Stimulated activated CD4-positive, alpha-beta T cell treated with anti-CD3 and anti-CD28 coated beads, Interleukin-15, amount 100 ng/mL, for 24 hours (primary cell): ENCODE measurements around the gene JHY.

Experiments
- DNase-seq: peaks from one replicate; pipeline ENCODE4 v3.0.0-alpha.2; 2020

Gene JHY

DNA sequence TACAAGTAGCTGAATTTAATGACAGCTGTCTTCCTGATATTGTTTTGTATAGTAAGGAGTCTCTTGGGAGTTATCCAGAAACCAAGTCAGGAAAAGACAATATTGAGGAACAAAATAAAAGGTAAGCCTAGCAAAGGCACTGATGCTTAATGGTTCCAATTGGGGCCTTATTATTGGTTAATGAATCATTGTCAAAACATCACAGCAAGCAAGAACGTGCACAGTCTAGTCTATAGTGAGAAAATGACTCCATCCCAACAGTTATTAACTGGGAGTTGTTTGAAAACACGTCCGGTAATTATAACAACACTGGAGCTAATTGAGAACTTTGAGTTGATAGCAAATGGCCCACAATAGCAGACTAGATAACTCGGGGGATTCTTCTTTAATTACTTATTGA is 81.4 kb downstream of the JHY start:
- DNase-seq = no peak

DNA sequence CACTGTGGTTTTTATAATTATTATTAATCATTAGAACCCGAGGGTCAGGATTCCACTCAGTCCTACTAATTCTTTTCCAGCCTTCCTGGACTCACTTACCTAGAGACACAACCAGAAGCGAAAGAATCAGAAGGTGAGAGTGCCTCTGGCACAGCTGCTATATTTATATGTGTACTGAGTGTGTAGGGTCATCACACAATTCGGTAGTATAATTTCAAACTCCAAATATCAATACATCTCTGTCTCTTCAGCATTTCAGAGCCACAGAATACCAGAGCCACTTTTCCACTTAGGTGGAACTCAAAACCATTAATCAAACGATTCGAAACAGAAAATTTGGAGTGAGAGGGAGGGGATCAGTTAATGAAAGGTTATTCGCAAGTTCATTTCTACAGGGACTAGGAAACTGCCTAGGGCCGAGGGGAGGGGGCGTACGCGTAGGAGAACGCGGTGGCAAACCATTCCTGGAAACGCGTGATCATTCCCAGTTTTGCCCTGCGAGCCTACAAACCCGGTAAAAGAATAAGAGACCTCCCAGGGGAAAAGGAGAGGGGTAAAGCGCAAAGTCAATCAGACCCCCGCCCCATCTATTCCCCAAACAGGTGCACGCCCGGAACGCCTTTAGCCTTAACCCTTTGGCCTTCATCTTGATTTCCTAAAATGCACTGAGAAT is 93.6 kb downstream of the JHY start:
- DNase-seq = no peak

DNA sequence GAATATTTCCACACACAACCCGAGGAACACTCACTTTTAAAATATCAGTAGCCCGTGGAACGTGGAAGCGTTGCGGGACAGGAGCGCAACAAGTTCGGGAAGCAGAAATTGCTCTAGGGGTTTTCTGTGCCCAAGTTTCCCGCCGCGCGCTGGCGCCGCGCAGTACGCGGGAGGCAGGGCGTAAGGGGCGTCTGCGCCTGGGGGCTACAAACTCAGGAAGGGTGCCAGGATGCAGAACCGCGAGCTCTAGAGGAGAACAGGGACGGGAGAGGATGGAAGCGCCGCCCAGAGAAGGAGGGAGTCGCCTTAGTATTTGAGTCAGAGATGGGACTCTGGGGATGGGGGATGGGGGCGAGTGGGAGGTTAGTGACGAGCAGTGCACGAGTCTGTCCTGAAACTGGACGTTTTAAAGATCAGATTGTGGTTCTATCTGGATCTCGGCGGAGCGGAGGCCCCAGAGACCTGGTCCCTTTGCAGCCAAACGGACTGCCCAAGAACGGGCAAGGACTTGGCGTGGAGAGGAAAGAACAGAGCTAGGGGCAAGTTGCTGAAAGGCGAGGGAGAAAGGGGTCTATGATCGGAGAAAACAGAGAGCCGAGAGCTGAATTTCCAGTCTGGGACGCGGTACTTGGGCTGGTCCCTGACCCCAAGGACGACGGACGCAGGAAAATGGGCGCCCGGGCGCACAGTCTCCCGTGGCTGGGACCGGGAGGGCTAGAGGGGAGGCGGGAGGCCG is 94.3 kb downstream of the JHY start:
- no peak for DNase-seq

DNA sequence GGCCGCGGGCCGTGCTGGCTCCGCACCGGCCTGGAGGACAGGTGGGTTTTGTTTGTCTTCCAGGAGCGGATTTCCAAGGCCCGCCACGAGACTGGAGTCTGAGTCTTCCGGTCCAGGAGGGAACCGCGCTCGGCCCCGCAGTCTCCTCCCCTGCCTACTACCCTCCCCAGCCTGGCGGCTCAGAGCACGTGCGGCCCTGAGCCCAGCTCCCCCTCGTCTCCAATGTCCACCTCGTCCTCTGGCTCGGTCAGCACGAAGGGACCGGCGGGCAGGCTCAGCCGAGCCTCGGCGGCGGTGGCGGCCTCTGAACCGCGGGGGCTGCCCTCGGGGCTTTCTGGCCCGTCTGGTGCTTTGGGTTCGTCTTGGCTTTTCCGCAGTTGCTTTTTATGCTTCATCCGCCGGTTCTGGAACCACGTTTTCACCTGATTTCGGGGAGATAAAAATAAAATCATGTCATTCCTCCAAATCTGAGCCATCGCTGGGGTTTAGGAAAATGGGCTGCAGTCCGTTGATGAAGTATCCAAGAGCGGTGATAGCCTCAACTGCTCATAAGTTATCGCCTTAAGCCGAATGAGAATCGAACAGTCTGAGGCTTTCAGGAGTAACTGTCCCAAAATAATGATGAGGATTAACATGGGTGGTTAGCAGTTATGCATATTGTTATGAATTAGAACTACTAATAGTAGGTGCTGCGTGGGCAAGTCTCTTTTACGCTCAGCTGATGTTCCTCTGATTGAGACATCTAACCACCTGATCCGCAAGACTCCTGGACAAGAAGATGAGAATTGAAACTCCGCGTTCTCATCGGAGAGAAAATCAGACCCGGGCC is 95.1 kb downstream of the JHY start:
- no peak for DNase-seq

DNA sequence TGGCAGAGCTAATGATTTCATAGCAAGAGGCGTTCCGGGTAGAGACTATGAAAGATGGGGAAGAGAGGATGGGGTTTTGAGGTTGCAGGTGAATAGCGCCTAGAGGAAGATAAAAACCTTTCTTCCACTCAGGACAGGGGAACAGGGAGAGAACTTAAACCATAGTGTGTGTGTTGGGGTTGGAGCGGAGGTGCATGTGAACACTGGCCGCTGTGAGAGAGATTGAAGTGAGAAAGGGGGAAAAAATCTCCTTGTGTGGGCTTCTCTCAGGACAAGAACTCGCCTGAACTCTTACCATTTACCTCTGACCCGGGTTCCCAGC is 95.7 kb downstream of the JHY start:
- DNase-seq = no peak

DNA sequence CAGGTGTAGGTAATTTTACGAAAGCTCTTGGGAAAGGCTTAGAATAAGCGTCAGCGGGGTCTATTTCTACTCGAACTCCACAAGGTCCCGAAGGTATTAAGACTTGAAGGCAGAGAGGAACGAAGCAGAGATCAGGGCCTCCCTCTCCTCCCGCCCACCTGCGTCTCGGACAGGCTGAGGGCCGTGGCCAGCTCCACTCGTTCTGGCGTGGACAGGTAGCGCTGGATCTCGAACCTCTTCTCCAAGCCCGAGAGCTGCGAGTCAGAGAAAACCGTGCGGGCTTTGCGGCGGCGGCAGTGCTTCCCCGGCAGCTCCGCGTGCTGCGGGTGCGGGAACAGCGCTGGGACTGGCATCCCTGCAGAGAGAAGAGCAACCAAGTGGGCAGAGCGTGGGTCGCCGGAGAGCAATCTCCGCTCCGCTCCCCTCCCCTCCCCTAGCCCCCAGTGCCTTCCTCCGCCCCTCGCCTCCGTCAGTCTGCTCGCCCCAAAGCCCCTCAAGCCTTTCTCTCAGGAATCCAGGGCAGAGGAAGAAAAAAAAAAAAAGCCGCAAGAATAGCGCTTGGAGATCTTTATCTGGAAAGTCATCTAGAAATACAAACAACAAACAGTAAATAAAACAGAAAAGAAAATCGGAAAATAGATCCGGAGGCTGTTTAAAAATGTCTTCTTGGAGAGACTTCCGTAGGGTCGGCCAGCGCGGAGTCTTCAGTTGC is 96.7 kb downstream of the JHY start:
- no peak for DNase-seq

DNA sequence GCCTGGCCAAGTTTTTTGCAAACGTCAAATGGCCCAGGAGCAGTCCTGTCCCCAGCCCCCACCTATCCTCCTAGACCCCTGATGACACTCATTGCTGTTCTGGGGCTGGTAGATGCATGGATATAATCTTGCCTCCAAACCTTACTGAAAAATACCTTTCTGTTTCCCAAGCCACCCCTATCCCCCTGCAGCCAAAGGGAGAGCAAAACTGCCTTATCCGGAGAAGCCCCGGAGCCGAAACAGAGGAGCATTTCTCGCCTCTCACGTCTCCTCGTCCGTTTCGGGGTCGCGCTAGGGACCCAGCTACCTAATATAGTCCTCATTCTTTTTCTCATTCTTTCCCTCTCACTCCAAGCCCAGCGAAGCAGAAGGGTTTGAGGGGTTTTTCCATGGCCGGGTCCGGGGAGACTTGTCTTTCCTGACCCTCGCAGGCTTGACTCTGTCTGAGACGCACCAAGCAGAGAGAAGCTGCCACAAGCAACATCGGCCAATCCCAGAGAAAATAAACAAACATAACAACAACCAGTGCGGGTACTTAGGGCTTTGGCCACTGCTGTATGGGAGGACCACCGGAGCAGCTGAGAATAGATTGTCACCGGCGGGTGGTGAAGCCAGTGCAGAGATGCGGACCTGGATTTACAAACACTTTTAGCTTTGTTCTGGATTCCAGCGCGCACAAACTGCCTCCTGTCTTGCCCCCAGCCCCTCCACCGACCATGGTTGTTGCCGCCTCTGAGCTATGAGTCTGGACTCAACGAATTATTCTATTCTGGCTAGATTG is 97.4 kb downstream of the JHY start:
- DNase-seq = no peak

DNA sequence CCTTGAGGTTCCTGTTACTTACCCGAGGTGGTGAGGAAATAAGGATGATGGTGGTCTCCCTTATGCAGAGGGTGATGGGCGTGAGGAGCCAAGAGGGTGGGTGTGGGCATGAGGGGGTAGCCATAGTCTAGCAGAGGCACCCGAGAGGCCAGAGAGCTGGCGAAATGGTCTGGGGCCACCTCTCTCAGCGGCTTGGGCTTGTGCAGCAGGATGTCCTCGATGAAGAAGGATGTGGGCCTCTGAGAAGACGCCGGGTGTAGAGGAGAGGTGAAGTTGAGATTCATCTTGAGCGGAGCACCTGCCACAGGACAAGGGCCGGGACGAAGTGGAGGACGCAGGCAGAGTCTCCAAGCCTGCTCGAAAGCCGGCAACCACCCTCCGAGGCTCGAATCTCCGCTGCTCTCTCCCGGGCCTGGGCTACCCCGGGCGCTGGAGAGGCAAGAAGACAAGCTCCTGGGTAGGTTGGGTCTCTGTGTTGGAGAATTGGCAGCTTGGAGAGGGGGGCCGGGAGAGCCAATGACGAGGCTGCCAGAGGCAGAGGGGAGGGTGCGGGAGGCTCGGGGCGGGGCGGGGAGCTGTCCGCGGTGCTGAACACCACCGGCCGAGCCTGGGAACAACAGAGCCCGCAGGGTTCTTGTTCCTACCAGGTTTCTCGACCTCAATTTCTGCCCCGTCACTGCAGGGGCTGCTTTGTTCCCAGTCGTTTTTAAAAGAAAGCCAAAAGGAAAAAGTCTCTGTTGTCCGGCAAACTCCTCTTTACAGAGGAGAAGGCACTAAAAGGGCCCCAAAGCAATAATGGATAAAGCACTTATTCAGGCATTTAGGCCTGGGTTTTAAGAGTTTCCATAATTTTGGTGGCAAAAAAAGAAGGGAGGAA is 99.1 kb downstream of the JHY start, which contains the start of gene BSX:
TSS of gene BSX (minus strand) at position 447 of the 877 bp plus-strand sequence. CDS start at position 284, 163 bp downstream.
- peak; percentile 71 for DNase-seq

DNA sequence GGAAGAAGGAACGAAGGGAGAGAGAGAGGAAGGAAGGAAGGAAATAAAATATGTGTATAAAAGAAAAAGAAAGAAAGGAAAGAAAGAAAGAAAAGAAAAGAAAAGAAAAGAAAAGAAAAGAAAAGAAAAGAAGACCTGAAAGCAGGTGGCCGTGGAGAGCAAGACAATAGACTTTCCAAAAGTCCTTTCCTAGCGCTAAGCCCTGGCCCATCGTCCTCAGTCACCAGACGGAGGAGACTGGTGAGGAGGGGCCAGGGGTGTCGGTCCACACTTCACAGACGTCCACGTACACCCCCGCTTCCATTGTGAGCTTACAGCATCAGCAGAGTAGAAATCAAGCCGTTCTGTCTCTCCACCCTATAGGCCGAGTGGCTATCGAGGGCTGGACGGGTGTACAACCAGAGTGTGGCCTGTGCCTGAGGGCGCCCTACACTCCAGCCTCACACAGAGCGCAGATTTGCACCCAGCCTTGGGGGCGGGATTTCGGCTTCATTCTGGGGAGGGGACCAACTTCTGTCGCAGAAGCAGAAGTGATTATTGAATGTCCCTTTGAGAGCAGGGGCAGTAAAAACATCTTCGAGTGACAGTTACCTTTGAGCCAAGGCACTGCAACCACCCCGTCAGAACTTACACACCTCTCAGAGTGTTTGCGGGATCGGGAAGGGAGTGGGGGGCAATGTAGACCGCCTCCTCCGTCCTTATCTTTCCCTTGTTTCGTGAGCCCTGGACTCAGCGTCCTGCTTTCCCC is 101.1 kb downstream of the JHY start:
- DNase-seq = no peak

DNA sequence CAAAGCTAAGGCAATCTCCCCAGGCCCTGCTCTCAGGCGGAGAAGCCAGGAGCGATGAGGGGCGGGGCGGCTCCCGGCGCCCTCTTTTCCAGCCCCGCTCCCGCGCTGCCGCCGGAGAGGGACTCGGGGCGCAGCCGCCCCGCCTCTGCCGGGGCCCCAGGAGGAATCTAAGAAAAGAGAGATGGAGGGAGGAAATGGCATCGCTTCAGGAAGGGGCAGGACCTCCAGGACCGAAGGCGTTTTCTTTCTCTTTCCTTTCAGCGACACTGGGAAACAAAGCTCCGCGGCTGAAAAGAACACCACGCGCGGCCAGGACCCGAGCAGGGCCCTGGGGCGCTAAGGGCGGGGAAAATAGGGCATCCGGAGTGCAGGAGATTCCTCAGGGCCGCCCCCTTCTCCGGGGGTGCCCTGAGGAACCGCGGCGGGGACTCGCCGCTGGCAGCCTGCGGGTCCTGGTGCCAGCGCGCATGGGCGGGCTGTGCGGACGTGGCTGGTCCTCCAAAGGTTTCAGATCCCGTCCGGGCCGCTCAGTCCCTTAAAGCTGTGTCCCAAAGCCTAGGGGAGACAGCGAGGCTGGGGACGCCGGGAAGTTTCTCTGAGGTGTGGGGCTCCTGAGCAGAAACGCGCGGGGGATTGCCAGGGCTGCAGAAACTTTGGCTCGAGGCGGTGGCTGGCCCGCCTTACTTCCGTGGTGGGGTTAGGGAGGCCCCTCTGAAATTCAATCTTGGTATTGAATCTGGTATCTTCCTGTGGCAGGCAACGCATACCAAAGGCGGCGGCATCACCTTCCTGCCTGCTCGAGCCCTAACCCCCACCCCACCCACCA is 101.8 kb downstream of the JHY start:
- no peak for DNase-seq

DNA sequence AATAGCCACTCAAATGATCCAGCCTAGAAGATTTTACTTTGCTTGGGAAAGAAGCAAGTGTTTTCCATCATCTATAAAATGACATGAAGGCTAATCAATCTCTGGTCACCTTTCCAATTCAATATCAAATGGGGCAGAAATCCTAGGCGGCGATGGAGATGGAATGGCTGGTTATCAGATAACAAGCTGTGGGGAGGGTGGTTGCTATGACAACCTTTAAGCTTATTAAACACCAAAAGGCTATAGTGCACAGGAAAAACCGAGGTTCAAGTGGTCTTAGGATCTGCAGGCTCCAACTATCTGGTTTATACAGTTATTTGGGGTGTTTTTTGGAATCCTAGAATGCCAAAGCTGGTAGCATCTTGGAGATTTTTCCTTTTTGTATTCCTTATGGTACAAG is 113.0 kb downstream of the JHY start:
- no peak for DNase-seq

DNA sequence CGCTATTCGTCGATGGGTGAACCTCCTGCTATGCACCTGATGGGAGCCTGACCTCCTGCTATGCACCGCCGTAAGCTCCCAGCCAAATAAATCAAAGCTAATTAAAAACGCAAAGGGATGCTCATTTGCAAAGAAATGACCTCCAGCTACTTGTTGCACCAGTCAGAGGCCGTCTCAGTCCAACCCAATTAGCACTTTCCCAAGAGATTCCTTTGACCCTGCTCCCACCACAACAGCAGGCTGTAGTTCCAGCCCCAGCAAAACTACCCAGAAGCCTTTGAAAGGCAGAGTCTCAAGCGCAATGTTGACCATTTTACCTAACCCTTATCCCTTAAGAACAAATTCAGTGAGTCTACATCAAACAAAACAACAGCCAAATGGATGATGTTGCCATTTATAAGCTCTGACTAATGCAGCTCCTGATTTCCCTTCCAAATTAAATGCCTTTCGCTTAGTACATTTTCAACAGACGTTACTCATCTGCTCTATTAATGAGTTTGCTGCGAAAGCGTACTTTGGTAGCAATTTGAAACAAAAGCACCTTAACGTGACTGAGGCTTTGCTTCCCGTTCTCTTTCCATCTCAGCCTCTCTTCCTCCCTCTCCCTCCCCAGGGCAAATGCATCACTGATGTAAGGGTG is 116.3 kb downstream of the JHY start:
- DNase-seq = no peak

DNA sequence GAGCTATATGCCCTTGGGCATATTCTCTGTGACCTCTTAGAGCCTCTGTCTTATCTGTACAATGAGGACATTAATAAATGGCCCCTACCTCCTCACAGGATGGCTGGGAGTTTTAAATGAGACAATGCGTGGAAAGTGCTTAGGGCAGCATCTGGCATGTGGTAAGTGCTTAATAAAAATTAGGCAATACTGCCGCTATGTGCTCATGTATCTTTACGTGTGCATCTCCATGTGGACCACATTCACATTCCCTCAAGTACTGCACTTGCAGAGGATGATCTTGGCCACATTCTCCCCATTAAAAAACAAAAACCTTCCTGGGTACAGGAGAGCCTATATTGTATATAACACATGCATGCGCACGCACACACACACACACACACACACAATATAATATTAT is 118.2 kb downstream of the JHY start:
- no peak for DNase-seq

DNA sequence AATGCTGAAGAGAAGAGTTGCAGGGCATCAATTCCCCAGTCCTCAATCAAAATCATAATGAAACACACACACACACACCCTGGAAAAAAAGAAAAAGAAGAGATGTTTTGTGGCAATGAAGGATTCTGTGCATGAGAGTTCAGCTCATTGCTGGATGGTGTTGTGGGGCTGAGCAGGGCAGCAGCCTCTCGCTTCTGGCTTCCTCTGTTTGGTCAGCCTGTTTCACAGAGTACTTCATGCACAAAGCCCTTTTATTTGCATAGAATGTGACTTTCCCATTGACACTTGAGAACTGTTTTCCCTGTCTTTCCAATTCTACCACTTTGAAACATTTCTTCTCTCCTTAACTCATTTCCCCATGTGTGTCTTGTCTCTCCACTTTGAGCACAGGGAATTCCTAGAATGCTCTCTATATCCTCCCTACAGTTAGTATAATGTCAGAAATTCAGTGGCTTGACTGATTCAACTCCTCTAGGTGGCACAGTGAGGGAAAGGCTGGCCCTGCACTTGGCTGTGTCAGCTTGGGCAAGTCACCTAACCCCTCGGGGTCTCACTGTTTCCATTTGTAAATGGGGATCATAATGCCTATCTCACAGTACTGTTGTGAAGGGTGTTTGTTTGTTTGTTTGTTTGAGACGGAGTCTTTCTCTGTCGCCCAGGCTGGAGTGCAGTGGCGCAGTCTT is 124.4 kb downstream of the JHY start:
- DNase-seq = no peak
